GM18520 (cell line): ENCODE results near the gene BAIAP3.

Experiments used
- ATAC-seq: cut with Tn5 transposase; IDR thresholded peaks from one replicate; pipeline ENCODE4 v1.9.1; 2021; ENCODE audit not compliant: unreplicated experiment

BAIAP3 gene

DNA sequence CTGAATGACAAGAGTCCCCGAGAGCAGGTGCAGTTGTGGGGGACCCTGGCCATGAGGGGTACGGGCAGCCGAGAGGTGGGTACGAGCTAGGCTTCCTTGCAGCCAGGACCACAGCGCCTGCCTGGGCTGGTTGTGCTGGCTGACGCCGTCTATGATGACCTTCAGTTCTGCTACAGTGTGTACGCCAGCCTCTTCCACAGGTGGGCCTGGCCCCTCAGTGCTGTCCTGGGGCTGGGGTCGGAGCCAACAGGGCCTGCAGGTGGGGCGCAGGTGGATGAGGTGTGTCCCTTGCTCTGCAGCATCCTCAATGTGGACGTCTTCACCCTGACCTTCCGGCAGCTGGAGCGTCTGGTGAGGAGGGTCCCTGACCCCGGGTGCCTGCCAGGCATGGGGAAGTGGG, 11.1 kb downstream of the BAIAP3 start:
- no peak for ATAC-seq

DNA sequence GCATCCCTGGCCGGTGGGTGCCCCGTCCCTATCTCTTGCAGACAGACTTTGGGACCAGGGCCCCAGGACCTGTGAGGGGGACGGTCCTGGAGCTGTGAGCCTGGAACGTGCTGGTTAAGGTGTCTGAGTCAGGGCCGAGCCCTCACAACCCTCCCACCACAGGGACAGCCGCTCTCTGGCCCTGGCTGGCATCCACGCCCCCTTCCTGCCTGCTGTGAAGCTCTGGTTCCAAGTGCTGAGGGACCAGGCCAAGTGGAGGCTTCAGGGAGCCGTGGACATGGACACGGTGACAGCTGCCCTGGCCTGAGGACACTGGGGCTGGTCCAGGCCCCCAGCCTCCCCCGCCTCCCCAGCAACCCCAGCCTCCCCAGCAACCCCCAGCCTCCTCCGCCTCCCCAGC, 11.6 kb downstream of the BAIAP3 start:
- ATAC-seq = no peak

DNA sequence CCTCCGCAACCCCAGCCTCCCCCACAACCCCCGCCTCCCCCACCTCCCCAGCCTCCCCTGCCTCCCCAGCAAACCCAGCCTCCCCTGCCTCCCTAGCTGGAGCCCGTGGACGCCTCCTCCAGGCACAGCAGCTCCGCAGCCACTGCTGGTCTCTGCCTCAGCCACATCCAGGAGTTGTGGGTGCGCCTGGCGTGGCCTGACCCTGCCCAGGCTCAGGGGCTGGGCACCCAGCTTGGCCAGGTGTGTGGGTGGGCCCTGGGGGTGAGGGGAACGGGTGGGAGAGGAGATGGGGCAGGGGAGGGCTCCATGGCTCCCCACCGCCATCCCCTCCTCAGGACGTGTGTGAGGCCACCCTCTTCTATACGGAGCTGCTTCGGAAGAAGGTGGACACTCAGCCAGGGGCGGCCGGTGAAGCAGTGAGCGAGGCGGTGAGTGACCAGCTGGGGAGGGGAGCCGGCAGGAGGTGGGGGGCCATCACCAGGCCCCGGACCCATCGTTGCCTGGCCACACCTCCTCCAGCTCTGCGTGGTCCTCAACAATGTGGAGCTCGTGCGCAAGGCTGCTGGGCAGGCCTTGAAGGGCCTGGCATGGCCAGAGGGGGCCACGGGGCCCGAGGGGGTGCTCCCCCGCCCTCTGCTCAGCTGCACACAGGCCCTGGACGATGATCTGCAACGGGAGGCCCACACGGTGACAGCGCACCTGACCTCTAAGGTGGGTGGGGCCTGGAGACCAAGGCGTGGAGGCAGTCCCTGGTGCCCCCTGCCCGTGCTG, 12.4 kb downstream of the BAIAP3 start:
- ATAC-seq = no peak

- ATAC-seq = no peak
These were observed 13.2 kb downstream of the BAIAP3 start for GRCh38 chr16:1346422-1347285.

- no peak for ATAC-seq
These were observed 13.9 kb downstream of the BAIAP3 start for GRCh38 chr16:1347286-1347855.

DNA sequence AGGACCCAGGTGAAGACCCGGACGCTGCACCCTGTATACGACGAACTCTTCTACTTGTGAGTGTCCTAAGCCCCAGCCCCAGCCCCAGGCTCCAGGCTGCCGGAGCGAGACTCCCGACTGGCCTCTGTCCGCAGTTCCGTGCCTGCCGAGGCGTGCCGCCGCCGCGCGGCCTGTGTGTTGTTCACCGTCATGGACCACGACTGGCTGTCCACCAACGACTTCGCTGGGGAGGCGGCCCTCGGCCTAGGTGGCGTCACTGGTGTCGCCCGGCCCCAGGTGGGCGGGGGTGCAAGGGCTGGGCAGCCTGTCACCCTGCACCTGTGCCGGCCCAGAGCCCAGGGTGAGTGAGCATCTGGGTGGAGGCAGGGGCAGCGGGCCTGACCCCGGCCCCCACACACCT, 14.5 kb downstream of the BAIAP3 start:
- no peak for ATAC-seq

DNA sequence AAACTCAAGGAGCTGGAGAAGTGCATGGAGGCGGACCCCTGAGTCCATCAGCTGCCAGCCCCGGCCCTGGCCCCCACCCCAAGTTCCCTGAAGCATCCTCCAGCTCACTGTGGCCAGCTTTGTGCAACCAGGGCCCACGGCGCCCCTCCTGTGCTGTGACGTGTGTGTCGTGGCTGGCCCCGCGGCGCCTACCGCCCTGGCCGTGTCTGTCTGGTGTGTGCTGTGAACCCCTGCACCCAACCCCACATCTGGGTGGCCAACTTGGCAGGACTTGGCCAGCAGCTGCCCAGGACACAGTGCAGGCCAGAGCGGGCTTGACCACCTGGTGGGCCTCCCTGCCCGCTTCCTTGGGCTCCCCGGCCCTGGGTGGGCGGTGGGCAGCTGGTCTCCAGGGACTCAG, 15.0 kb downstream of the BAIAP3 start:
- no peak for ATAC-seq

DNA sequence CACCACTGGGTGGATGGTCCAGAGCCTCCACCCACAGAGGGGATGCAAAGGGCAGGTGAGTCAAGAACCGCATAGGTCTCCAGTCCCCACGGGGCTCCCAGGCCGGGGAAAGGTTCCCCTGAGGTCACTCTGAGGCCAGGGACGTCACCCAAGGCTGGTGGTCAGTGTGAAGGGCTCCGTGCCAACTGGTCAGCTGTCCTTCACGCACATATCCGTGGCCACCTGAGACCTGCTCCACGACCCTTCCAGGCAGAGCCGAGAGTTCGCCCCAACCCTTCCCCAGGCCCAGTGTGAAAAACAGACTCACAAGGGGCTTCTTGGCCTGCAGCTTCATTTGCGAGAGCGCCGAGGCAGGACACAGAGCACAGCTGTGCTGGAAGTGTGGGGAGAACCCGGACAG, 15.5 kb downstream of the BAIAP3 start:
- no peak for ATAC-seq

GRCh38 chr16:1349351-1349750, 15.9 kb downstream of the BAIAP3 start:
- no peak for ATAC-seq

GRCh38 chr16:1349951-1350350, 16.5 kb downstream of the BAIAP3 start:
- ATAC-seq = no peak

DNA sequence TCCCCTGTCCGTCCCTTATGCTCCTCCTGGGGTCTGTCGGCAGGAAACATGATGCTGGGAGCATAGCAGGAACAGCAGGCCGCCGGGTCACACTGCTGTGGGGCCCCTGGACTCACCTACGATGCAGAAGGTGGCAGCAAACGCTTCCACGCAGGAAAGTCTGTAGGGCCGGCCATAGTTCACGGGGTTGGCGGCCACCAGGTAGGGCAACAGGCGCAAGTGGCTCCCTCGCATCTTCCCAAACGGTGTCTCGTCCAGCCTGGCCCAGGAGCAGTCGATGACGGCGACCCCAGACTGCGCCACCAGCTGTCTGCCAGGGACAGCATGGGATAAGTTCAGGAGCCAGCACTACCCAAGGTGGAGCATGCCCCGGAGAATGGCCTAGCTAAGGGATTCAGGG, 17.2 kb downstream of the BAIAP3 start:
- ATAC-seq = no peak

GRCh38 chr16:1351215-1351581, 17.8 kb downstream of the BAIAP3 start:
- peak; percentile 2 for ATAC-seq

GRCh38 chr16:1351582-1352362, 18.3 kb downstream of the BAIAP3 start, which contains the start of the genes GNPTG and TSR3:
Gene GNPTG (plus strand): TSS chr16:1351931. CDS start chr16:1351966, 35 bp downstream.
Gene TSR3 (minus strand): TSS chr16:1351878. CDS start chr16:1351804, 74 bp downstream.
- ATAC-seq = peak; percentile 78

- no peak for ATAC-seq
These were observed 21.5 kb downstream of the BAIAP3 start for GRCh38 chr16:1354815-1355540.

DNA sequence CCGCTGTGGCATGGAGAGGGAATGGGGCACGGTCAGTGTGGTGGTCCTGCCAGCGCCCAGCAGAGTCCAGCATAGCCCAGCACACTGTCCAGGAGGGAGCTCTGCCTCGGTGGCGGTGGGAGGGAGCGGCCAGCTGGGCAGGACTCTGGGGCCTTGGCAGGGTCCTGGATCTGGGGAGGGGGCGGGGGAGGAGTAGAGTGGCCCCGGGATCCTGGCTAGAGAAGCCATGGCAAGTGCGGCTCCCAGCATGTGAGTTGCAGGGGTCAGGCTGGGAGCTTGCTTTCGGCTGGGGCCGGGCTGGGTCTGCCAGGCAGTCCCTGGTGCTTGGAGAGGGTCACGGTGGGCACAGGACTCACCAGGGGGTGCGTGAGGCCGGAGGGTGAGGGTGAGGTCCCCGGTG, 22.1 kb downstream of the BAIAP3 start:
- ATAC-seq = no peak

DNA sequence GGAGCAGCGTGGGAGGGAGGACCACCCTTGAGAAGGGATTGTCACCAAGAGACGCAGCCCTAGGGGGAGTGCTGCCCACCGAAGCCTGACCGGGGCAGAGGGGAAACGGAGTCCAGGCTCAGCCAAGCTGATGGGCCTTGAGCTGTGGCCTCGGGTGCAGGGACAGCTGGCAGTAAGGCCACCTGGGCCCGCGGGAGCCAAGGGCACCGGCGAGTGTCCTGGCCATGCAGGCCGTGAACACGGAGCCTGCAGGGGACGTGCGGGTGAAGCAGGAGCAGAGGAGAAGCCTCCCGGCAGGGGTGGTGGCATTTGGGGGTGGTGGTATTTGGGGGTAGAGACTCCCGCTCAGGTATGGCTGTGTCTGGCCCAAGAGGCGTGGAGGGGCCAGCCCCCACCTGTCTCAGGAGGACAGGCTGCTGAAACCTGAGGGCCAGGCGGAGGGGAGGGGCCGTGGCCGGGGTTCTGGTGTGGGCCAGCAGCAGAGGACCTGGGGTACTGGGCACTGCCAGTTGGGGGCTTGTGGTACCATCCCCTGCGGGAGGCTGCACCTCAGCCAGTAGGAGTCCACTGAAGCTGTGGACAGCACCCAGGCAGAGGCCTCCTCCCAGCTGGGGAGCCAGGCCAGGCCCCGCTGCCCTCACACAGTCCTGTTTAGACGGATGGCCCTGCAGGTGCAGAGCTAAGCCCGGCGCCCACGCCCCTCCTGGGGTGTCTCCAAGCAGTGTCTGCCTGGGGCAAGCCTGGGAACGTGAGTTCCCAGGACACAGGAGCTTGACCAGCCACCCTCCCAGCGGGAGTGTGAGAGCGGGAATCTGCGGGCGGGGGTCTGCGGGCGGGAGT, 22.8 kb downstream of the BAIAP3 start:
- no peak for ATAC-seq

GRCh38 chr16:1357906-1358566, 24.6 kb downstream of the BAIAP3 start:
- no peak for ATAC-seq

- ATAC-seq = no peak
These were observed 28.4 kb downstream of the BAIAP3 start for GRCh38 chr16:1361685-1362360.
